ENCODE data around the gene GPR32. TPM values are rescaled to one million over a fixed set of nuclear protein-coding genes. Genes with fewer than 3 reads are reported as not detected.

The GPR32 gene
- total and polyA plus RNA-seq, 10 of the 15 experiments (the other 5 are each of a cell fraction or from before 2014, with no cell fraction given) = not detected

GRCh38 chr19:50794074-50794875, 24.0 kb downstream of the GPR32 start (continued):
- TF ChIP-seq E4F1 (IDR thresholded peaks at IDR 0.05; ENCODE audit: borderline replicate concordance, partially characterized antibody) (no peak), ZBTB33 (IDR thresholded peaks at IDR 0.05) (no peak), SKIL (IDR thresholded peaks at IDR 0.05; ENCODE audit: low read depth, poor library complexity, severe bottlenecking) (no peak), NFYB (IDR thresholded peaks at IDR 0.05; ENCODE audit: insufficient read depth, low read depth, low read length) (no peak), NR2C1 (IDR thresholded peaks at IDR 0.05) (no peak), RFX5 (IDR thresholded peaks at IDR 0.05; ENCODE audit: low read depth, low read length) (no peak), CREB1 (IDR thresholded peaks at IDR 0.05; ENCODE audit: low read depth) (no peak)

All from GM12878 (cell line).